ENCODE results near the gene MTCP1. TPM values are rescaled to one million over a fixed set of nuclear protein-coding genes. Genes with fewer than 3 reads are reported as not detected.

The MTCP1 gene
- total RNA-seq, 1 donor from 2014 or later: 0.29 TPM

DNA sequence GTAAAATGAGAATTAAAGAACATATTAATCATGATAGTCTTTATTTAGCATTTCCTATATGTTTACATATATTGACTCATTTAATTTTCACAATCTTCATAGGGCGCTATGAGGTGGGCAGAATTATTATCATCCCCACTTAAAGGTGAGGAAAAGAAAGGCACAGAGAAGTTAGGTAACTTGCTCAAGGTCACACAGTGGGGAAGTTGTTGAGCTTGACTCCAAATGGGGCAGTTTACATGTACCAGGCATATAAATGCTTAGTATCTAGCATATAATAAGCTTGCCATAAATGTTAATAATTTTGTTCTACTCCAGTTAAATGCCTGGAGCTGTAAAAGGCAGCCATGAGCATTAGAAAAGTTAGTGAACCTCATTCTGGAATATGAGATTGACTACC, 1.5 kb downstream of the MTCP1 start:
- TF ChIP-seq, protein P1, sequence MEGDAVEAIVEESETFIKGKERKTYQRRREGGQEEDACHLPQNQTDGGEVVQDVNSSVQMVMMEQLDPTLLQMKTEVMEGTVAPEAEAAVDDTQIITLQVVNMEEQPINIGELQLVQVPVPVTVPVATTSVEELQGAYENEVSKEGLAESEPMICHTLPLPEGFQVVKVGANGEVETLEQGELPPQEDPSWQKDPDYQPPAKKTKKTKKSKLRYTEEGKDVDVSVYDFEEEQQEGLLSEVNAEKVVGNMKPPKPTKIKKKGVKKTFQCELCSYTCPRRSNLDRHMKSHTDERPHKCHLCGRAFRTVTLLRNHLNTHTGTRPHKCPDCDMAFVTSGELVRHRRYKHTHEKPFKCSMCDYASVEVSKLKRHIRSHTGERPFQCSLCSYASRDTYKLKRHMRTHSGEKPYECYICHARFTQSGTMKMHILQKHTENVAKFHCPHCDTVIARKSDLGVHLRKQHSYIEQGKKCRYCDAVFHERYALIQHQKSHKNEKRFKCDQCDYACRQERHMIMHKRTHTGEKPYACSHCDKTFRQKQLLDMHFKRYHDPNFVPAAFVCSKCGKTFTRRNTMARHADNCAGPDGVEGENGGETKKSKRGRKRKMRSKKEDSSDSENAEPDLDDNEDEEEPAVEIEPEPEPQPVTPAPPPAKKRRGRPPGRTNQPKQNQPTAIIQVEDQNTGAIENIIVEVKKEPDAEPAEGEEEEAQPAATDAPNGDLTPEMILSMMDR (conservative IDR thresholded peaks at IDR 0.05; ENCODE audit: low read depth, low read length): no peak
- DNase-seq (ENCODE audit: low read depth): no peak
- H3K4me3 ChIP-seq (ENCODE audit: low read depth, low read length): peak overlapping the region; percentile 71

DNA sequence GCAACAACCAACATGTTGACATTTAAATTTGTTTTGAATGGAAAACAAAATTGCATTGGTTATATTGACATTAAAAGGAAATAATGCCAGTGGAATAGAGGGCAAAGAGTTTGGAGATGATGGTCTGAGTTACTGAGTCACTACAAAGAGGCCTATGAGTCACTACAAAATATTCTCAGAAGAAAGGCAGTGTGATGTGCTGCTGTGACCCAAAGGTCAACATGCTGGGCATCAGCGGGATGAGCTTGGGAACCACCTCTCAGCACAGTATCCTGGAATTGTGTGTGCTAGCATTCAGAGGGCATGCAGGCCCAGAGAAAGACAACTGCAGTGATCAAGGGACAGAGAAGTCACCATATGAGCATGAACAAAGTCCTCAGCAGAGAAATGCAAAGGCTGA, 2.8 kb downstream of the MTCP1 start:
- no peak overlapping the region for H3K4me3 ChIP-seq (ENCODE audit: low read depth, low read length)
- TF ChIP-seq, protein P1 (conservative IDR thresholded peaks at IDR 0.05; ENCODE audit: low read depth, low read length): no peak
- DNase-seq (ENCODE audit: low read depth): peak; percentile 26

DNA sequence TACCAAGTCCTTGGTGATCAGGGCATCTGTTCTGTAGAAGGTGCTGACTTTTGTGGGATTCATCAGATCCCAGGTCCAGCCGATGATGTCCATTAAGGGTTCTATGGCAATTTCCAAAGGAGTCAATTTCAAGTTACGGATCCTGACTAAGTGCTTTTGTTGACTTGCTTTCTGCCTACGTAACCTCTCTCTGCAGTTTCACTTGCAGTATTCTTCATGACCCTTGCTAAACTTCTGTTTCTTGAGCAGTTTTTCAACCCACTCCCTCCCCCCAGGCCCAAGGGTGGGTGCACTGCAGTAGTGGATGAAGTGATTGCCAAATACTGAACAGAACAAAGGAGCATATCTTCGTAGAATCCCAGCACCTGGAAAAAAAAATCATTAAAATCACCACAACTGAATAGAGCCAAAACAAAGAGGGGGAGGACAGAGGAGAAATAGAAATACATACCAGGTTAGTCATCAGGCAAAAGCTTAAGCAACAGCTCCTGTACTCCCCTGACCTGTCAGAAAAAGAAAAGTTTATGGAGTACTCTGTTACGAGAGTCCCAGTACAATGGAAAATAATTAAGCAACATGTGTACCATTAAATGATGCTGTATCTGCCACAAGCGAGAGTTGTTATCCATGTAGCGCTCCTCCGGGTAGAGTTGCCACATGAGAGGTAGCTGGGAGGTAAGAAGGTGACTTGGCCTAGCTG, 5.8 kb downstream of the MTCP1 start:
- DNase-seq (ENCODE audit: low read depth): peak; percentile 50
- peak overlapping the region; percentile 30 for H3K4me3 ChIP-seq (ENCODE audit: low read depth, low read length)
- TF ChIP-seq, protein P1 (conservative IDR thresholded peaks at IDR 0.05; ENCODE audit: low read depth, low read length): no peak

DNA sequence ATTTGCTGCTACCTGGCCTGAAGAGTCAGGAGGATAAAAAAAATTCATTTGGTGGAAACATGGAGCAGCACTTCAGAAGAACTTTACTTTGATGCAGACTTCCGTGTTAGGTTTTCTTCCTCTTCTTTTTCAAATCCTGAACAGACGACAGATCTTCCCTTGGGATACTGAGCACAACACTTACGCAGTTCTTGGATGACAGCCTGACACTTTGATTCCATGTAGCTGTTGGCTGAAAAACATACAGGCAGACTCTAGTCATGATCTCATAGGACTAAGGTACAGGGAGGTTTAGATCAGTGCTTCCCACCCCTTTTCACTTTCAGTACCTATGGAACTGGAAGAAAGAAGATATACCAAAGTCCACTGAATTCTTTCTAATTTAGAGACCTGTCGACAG, 9.2 kb downstream of the MTCP1 start:
- TF ChIP-seq, protein P1 (conservative IDR thresholded peaks at IDR 0.05; ENCODE audit: low read depth, low read length): no peak
- H3K4me3 ChIP-seq (ENCODE audit: low read depth, low read length): no peak overlapping the region
- DNase-seq (ENCODE audit: low read depth): no peak

DNA sequence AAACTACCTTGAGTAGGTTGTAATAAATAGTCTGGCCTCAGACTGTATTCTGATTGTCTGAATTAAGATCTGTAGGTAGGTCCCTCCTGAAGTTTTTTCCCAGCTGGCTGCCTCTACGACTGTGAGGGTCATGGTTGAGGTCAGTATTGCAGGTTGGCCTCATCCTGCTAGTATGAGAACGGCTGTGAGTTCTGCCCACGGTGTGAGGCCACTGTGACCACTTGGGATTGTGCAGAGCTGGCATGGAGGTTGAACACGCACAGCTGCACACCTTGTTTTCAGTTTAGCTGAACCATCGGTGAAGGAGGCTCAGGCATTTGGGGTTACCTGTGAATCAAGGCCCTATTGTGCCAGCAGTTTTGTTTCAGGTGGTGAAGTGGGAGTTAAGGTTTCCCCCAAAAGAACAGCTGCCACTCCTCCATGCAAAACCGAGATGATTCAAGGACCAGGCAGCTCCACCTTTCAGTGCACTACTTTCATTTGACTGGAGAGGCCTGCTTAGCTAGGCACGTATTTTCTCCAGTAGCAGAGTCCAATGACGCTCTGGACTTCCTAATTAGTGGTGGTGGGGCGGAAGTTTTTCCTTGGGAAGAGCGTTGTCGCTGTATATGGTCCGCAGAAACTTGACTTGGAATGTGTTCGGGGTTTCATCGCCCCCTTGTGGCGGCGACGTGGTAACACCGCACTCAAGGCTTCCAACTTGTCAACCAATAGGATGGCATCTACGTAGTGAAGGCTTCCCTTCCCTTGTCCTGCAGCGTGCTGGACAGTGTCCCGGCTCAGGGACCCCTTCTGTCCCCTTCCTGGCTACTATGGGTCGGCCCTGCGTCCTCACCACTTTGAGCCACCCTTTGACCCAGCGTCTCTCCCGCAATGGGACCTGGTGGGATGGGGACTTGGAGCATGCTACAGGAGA, 13.8 kb downstream of the MTCP1 start:
- TF ChIP-seq, protein P1 (conservative IDR thresholded peaks at IDR 0.05; ENCODE audit: low read depth, low read length): peak; percentile 72
- DNase-seq (ENCODE audit: low read depth): no peak
- peak overlapping the region; percentile 34 for H3K4me3 ChIP-seq (ENCODE audit: low read depth, low read length)

DNA sequence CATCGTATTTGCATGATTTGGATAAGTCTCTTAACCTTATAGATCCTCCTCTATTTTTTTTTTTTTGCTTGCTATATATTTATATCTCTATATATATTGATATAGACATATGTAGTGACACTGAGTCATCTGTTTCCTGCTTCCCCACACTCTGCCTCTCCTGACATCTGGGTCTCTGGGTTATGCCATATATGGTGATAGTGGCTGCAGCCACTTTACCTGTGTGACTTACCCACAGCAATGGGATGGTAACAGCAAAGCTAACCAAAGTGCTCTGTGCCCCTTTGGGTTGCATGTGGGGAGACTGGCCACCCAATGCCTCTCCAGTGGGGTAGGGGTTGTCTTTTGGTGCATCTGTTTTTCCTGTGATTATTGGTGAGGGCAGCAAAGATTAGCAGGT, 14.5 kb downstream of the MTCP1 start:
- no peak overlapping the region for H3K4me3 ChIP-seq (ENCODE audit: low read depth, low read length)
- DNase-seq (ENCODE audit: low read depth): no peak
- TF ChIP-seq, protein P1 (conservative IDR thresholded peaks at IDR 0.05; ENCODE audit: low read depth, low read length): no peak

Data from epithelial cell of proximal tubule (primary cell).